ENCODE data around the gene ORC3. TPM values are rescaled to one million over a fixed set of nuclear protein-coding genes. Genes with fewer than 3 reads are reported as not detected.

ORC3 gene
- total RNA-seq, 3 donors from 2014 or later: 15.9 to 17.3 (median 16.1) TPM

- no peaks in the 10 kb centered on the region for H3K4me1 ChIP-seq (ENCODE audit: low read depth)
- no peaks in the 10 kb centered on the region for H3K9me3 ChIP-seq
- no peak for TF ChIP-seq CTCF (IDR thresholded peaks at IDR 0.05)
- no peaks in the 10 kb centered on the region for H3K36me3 ChIP-seq (ENCODE audit: low read depth)
- DNase-seq (no peak), ATAC-seq (no peak)
- intact Hi-C loops (cut with DNase I, micrococcal nuclease): no loop called here
- H3K4me3 ChIP-seq: no peak overlapping the region
Observed at GRCh38 chr6:87637106-87637505, 47.2 kb downstream of the ORC3 start.

GRCh38 chr6:87639373-87639772 is 49.4 kb downstream of the ORC3 start:
- H3K4me1 ChIP-seq (ENCODE audit: low read depth): no peaks in the 10 kb centered on the region
- no peak overlapping the region for H3K4me3 ChIP-seq
- DNase-seq (no peak), ATAC-seq (no peak)
- no peaks in the 10 kb centered on the region for H3K9me3 ChIP-seq
- TF ChIP-seq CTCF (IDR thresholded peaks at IDR 0.05): no peak
- H3K36me3 ChIP-seq (ENCODE audit: low read depth): no peaks in the 10 kb centered on the region
- intact Hi-C loops (cut with DNase I, micrococcal nuclease): no loop called here

- H3K9me3 ChIP-seq: no peaks in the 10 kb centered on the region
- H3K4me3 ChIP-seq: no peak overlapping the region
- no peaks in the 10 kb centered on the region for H3K4me1 ChIP-seq (ENCODE audit: low read depth)
- no peaks in the 10 kb centered on the region for H3K36me3 ChIP-seq (ENCODE audit: low read depth)
- no peak for DNase-seq
- intact Hi-C loops (cut with DNase I, micrococcal nuclease): no loop called here
- ATAC-seq: no peak
- no peak for TF ChIP-seq CTCF (IDR thresholded peaks at IDR 0.05)
Observed at GRCh38 chr6:87641065-87641692, 51.2 kb downstream of the ORC3 start.

- ATAC-seq (no peak), DNase-seq (no peak)
- Histone ChIP-seq H3K4me1 (ENCODE audit: low read depth) (no peaks in the 10 kb centered on the region), H3K4me3 (no peak overlapping the region), H3K36me3 (ENCODE audit: low read depth) (no peaks in the 10 kb centered on the region), H3K9me3 (no peaks in the 10 kb centered on the region)
- no peak for TF ChIP-seq CTCF (IDR thresholded peaks at IDR 0.05)
- intact Hi-C loops (cut with DNase I, micrococcal nuclease): no loop called here
Observed at GRCh38 chr6:87645080-87645479, 55.1 kb downstream of the ORC3 start.

- intact Hi-C loops (cut with DNase I, micrococcal nuclease): no loop called here
- no peak for TF ChIP-seq CTCF (IDR thresholded peaks at IDR 0.05)
- no peaks in the 10 kb centered on the region for H3K36me3 ChIP-seq (ENCODE audit: low read depth)
- H3K4me3 ChIP-seq: no peak overlapping the region
- no peaks in the 10 kb centered on the region for H3K4me1 ChIP-seq (ENCODE audit: low read depth)
- no peak for DNase-seq
- no peak for ATAC-seq
- no peaks in the 10 kb centered on the region for H3K9me3 ChIP-seq
Observed at GRCh38 chr6:87653074-87653962, 63.4 kb downstream of the ORC3 start.

Measured in mucosa of descending colon (tissue), 3 donors.